Cardiac muscle cell (in vitro differentiated cells and primary cell): ENCODE results near the gene C17orf107. TPM values are rescaled to one million over a fixed set of nuclear protein-coding genes. Genes with fewer than 3 reads are reported as not detected.

Experiments
- DNase-seq, 2 donors: peaks; one replicate each; pipeline versions ENCODE4 v3.0.0 to v3.0.0-alpha.2; 2010 to 2017; ENCODE audit warnings: low read depth in 1 of 2, low spot score in 1 of 2
- H3K27ac ChIP-seq: fragments of 200-600 bp; sonication (generic); 2 replicates; pipeline ENCODE4 v1.5.1; 2016
- H3K27me3 ChIP-seq: fragments of 200-600 bp; sonication (generic); 2 replicates; pipeline ENCODE4 v1.6.0; 2016; ENCODE audit warnings: control low read depth
- H3K36me3 ChIP-seq: fragments of 200-600 bp; sonication (generic); 2 replicates; pipeline ENCODE4 v1.5.1; 2016; ENCODE audit warnings: control low read depth
- H3K4me1 ChIP-seq: fragments of 200-600 bp; sonication (generic); 2 replicates; pipeline ENCODE4 v1.8.1; 2017; ENCODE audit warnings: low read depth, mild to moderate bottlenecking, mixed run types
- H3K4me3 ChIP-seq: fragments of 200-600 bp; sonication (generic); 2 replicates; pipeline ENCODE4 v1.5.1; 2016; ENCODE audit warnings: mild to moderate bottlenecking
- H3K9me3 ChIP-seq: fragments of 200-600 bp; sonication (generic); 2 replicates; pipeline ENCODE4 v1.5.1; 2017; ENCODE audit warnings: low read depth, mild to moderate bottlenecking, control low read depth
- polyA plus RNA-seq: library from polyadenylated mRNA; unstranded; fragments of >200 nt; fragmentation: Nextera tagmentation; extraction: Ambion mirVana; gene quantifications from 2 replicates; pipeline ENCODE4 v1.2.1, GENCODE V29; 2016
- total RNA-seq: library from RNA; depleted of rRNA; stranded (reverse); fragments of >200 nt; gene quantifications from 2 replicates; pipeline ENCODE4 v1.2.3, GENCODE V29; 2016
- TF ChIP-seq, protein P1 (sequence below): IDR thresholded peaks from 2 replicates; pipeline ENCODE4 v1.5.1; 2012; ENCODE audit warnings: low read depth, mild to moderate bottlenecking, low read length

C17orf107 gene
- 1.7 and 7.4 TPM in 2 replicates for total RNA-seq
- polyA plus RNA-seq, result 1.3 and 1.6 TPM in 2 replicates

DNA sequence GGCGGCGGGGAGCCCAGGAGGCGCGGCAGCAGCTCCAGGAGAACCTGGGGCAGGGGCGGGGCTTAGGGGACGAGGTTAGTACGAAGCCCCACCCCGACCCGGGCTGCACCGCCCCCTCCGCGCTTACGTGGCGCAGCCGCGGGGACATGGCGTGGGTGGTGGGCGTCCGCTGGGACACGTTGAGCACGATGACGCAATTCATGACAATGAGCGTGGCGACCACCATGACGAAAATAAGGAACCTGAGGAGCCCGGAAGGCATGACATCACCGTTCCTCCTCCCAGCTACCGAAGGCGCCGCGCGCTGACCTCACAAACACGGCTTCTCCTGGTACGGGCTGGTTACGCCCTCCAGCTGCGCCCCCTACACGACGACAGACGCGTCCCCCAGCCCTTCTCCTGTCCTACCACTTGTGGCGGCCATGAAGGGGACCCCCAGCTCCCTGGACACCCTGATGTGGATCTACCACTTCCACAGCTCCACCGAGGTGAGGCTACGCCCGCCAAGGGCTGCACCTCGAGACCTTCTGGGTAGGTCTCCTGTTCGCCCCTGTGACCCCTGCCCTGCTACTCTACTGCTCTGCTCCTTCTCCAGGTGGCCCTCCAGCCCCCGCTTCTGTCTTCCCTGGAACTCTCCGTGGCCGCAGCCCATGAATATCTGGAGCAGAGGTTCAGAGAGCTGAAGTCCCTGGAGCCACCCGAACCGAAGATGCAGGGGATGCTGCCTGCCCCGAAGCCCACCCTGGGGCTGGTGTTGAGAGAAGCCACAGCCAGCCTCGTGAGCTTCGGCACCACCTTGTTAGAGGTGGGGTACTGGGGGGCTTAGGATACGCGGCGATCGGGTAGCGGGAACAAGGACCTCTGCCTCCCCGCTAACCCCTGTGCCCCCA, at the start of gene C17orf107:
C17orf107 (plus strand) TSS at position 196 of the 890 bp plus-strand sequence; CDS start at position 423, 227 bp downstream.
- TF ChIP-seq, protein P1, sequence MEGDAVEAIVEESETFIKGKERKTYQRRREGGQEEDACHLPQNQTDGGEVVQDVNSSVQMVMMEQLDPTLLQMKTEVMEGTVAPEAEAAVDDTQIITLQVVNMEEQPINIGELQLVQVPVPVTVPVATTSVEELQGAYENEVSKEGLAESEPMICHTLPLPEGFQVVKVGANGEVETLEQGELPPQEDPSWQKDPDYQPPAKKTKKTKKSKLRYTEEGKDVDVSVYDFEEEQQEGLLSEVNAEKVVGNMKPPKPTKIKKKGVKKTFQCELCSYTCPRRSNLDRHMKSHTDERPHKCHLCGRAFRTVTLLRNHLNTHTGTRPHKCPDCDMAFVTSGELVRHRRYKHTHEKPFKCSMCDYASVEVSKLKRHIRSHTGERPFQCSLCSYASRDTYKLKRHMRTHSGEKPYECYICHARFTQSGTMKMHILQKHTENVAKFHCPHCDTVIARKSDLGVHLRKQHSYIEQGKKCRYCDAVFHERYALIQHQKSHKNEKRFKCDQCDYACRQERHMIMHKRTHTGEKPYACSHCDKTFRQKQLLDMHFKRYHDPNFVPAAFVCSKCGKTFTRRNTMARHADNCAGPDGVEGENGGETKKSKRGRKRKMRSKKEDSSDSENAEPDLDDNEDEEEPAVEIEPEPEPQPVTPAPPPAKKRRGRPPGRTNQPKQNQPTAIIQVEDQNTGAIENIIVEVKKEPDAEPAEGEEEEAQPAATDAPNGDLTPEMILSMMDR, result peak; percentile 7
- no peaks in the 10 kb centered on the region for H3K9me3 ChIP-seq
- no peak within 1 kb of the TSS for H3K27ac ChIP-seq
- H3K36me3 ChIP-seq, result peaks cover 3% of the 10 kb centered on the region
- peak; percentile 56 to 89 for DNase-seq
- H3K4me1 ChIP-seq, result peaks cover 5% of the 10 kb centered on the region
- peak within 1 kb of the TSS; percentile 26 for H3K4me3 ChIP-seq
- H3K27me3 ChIP-seq, result no peaks in the 10 kb centered on the region

- DNase-seq, result no peak
- Histone ChIP-seq H3K27ac (no peak overlapping the region), H3K4me1 (peaks cover 5% of the 10 kb centered on the region), H3K36me3 (no peaks in the 10 kb centered on the region), H3K4me3 (no peak overlapping the region), H3K9me3 (no peaks in the 10 kb centered on the region), H3K27me3 (no peaks in the 10 kb centered on the region)
- TF ChIP-seq, protein P1, result no peak
These were observed 49.1 kb upstream of the C17orf107 start for GRCh38 chr17:4850246-4850645.

DNA sequence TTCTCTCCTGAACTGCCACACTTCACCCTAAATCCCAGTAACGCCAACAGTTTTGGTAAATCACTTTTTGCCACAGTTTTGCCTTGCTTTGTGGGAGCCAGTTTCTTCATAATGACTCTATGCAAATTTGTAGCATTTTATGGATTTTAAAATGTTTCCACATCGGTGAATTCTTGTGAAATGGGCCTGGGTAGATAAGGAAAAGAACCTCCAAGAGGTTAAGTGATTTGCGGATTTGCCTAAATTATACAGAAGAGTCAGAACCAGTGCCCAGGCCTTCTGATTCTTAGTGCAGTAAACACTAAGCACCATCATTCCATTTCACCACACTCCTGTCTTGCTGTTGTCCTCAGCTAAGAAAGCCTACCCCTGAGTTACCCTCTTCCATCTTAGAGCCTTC, 48.3 kb upstream of the C17orf107 start:
- no peaks in the 10 kb centered on the region for H3K36me3 ChIP-seq
- no peak overlapping the region for H3K4me3 ChIP-seq
- TF ChIP-seq, protein P1, result no peak
- no peak overlapping the region for H3K27ac ChIP-seq
- no peaks in the 10 kb centered on the region for H3K27me3 ChIP-seq
- DNase-seq, result no peak
- no peaks in the 10 kb centered on the region for H3K9me3 ChIP-seq
- peaks cover 5% of the 10 kb centered on the region for H3K4me1 ChIP-seq

GRCh38 chr17:4852567-4853207, 46.6 kb upstream of the C17orf107 start:
- no peaks in the 10 kb centered on the region for H3K9me3 ChIP-seq
- no peak overlapping the region for H3K27ac ChIP-seq
- no peaks in the 10 kb centered on the region for H3K27me3 ChIP-seq
- TF ChIP-seq, protein P1, result no peak
- H3K4me1 ChIP-seq, result peaks cover 5% of the 10 kb centered on the region
- H3K36me3 ChIP-seq, result no peaks in the 10 kb centered on the region
- peak; percentile 25 to 56 for DNase-seq
- no peak overlapping the region for H3K4me3 ChIP-seq

DNA sequence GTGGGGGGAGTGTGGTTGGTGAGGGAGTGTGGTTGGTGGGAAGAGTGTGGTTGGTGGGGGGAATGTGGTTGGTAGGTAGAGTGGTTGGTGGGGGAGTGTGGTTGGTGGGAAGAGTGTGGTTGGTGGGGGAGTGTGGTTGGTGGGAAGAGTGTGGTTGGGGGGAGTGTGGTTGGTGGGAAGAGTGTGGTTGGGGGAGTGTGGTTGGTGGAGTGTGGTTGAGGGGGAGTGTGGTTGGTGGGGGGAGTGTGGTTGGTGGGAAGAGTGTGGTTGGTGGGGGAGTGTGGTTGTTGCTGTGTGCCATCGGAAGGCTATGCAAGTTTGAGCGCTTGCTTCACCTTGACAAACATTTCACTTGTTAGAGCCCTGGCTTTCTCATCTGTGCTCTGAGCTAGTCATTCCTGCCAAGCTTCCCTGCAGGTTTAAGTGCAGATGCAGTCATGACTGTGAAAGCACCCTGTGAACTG, 46.1 kb upstream of the C17orf107 start:
- DNase-seq, result no peak
- H3K4me1 ChIP-seq, result peaks cover 5% of the 10 kb centered on the region
- TF ChIP-seq, protein P1, result no peak
- no peak overlapping the region for H3K27ac ChIP-seq
- no peaks in the 10 kb centered on the region for H3K27me3 ChIP-seq
- no peaks in the 10 kb centered on the region for H3K9me3 ChIP-seq
- no peaks in the 10 kb centered on the region for H3K36me3 ChIP-seq
- H3K4me3 ChIP-seq, result no peak overlapping the region
